ENCODE results near the gene DPT.
"Not testable (repeated sequence)": the region's sequence is repeated elsewhere in the genome, so short reads cannot be mapped to it uniquely, and the experiment has no call there.

Gene DPT

DNA sequence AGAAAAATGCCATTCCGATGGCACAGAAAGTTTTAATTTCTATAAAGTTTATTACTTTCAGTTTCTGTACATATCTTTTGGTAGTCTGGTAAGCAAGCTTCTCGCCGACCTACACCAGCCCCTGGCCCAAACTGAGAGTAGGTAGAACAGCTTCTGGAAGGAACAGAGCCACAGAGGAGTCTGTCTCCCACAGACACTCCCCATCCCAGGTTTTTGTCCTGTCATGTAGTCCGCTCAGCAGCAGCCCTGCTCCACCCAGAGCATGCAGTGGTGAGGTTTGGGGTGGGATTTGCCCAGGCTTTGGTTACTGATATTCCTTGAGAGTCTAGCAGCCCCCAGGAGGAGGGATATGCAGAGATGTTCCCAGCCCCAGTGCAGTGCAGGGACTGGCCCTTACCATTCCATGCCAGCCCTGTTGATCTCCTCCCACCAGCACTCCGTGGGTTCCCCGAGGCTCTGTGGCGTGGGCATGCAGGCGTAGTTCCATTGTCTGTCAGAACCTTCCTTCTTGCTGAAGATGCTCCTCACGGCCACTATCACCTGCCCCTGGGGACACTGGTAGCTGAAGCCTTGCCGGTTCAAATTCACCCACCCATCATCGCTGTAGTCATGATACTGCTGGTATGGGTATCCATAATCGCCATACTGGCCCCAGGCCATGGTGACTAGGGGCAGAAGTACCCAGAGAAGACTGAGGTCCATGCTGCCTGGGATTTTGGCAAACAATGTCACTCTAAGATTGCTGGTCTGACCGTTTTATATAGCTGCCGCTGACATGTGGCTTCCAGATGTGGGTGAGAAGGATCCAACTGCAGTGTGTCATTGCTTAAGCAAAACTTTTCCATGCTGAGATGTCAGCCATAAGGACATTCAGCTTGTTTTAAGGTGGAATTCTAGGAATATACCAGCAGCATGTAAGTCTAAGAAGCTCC is at the start of gene DPT:
DPT (minus strand) TSS at position 734 of the 932 bp plus-strand sequence; CDS start at position 702, 32 bp downstream.
- DNase-seq = no peak

DNA sequence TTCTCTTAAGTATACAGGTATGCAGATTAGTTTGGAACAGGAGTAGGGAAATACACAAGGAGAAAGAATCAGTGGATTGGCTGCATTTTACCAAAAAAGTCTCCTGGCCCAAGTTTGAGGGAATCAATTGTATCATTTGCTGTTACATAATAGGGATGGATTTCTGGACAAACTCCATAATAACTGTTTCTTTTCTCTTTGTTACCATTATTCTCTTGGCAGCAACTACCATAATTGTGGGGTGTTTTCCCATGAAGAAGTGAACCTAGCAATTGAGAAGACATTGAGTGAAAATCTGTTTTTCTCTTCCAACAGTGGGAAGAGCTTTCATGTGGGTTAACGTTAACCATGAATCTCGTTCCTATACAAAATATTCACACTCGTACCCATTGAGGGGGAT is 46.4 kb upstream of the DPT start:
- DNase-seq = no peak

DNA sequence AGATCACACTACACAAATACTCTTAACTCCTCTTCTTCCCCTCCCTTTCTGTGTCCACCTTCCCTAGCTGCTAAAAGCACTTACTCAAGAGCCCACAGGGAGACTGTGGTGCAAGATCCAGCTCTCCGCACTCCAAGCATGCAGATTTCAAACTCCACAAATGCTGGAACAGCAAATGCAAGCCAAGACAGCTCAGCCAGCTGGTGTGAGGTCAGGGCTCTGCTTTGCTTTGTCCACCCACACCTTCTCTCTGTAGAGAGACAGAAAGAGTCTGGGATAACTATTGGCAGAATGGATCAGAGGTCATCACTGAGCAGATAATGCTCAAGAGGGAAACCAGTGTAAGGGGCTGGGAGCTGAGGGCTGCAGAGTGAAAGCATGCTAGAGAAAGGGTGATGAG is 45.2 kb upstream of the DPT start:
- DNase-seq = no peak

DNA sequence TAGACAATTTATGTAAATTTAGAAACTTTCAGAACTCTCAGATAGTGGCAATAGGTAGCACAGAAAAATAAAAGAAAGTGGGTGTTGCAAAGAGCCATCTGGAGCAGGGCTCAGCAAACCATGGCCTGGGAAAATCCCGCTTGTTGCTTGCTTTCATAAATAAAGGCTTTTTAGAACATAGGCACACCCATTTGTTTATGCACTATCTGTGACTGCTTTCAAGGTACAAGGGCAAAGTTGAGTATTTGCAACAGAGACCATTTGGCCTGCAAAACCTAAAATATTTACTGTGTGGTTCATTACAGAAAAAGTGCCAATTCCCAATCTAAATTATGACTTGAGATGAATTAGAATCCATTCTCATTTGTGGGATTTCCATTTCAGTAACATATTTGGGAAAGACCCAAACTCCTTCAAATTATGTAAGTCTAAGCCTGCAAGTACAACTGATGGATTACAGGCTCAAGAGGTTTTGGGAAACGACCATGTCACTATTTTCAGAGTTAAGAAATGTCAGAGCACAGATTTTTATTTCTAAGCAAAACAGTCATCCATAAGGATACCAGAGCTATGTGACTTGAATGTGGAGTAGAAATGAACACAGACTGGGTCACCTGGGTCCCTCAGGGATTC is 43.5 kb upstream of the DPT start:
- no peak for DNase-seq

DNA sequence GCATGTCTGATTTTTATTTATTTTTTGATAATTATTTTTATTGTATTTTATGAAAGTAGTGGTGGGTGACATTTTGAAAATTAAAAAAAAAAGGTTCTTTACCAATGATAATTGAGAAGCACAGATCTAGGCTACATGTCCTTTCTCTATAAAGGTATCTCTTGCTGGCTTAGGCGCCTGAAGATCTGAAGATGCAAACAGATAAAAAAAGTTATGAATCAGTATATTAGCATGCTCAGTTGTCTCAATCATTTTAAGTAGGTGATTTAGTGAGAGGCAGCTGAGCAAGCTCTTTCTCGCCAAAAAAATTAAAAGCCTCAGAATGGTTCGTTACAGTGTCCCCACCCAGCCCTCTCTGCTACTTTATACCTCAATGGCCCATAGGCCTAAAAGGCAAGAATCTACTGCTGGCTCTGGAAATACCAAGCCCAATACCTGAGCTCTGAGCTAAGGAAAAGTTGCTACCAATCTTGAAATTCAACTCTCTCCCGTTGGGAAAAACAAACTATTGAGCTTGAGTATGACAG is 42.2 kb upstream of the DPT start:
- no peak for DNase-seq

DNA sequence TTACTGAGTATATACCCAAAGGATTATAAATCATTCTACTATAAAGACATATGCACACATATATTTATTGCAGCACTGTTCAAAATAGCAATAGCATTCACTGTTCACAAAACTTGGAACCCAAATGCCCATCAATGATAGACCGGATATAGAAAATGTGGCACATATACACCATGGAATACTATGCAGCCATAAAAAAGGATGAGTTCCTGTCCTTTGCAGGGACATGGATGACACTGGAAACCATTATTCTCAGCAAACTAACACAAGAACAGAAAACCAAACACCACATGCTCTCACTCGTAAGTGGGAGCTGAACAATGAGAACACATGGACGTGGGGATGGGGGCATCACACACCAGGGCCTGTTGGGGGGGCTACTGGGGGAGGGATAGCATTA is 40.9 kb upstream of the DPT start:
- DNase-seq = not testable (repeated sequence)

DNA sequence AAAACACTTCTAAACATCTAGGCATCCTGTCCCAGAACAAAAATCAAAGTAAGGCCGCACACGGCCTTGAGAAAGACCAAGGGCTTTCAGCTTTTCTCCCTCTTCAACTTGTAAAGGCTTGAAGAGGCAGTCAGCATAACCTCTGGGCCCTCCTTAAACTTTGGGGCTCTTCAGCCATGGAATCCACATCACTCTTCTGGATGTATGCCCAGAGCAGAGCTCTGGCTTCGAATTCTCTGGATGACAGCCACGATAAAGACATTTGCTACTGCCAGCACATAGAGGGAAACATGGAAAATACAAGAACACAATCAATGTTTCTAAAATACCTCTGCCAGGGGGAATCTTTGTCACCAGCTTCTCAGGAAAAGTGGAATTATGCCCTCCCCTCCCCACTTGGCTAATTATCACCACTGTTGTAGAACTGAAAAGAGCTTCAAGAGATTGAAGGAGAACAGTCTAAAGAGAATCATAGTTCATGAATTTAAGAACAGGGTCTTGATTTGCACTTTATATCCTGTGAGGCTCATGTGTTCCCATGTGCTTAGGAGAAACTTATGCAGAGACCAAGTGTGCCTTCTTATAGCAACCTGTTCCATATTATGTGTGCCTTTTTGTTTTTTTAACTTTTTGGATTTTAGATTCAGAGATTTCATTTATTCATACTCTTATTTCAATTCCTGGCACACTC is 39.0 kb upstream of the DPT start:
- no peak for DNase-seq

DNA sequence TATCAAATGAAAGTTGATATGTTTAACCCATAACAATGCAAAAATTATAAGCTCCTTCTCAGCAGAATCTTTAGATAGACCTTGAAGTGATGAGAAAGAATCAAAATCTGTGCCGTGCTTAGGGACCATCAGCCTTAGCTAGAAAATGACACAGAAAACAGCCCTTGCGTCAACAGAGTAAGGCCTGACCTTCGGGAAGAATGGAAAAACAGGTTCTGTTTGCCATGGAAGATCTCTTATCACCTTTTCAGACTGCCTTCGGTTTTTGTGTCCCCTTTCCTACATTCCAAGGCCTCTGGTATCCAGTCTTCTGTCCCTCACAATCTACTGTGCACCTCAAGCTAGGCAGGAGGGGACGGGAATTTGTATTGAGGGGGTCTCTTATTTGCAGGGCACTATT is 37.6 kb upstream of the DPT start:
- DNase-seq = no peak

DNA sequence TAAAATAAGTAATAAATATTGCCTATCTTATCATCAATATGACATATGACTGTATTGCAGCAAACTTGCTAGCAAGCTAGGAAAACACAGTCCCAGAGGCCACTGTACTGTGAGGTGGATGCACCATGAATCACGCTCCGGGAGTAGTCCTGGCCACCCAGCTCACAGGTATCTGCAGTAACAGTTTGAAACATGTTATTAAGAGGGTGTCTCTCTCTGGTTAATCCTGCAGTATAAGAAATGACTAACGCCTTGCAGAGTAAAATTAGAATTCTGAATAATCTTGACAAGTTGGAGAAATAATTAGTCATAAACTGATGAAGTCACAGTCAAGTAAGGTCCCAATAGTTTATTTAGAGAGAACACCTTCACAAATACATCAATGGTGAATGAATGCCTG is 34.0 kb upstream of the DPT start:
- no peak for DNase-seq

DNA sequence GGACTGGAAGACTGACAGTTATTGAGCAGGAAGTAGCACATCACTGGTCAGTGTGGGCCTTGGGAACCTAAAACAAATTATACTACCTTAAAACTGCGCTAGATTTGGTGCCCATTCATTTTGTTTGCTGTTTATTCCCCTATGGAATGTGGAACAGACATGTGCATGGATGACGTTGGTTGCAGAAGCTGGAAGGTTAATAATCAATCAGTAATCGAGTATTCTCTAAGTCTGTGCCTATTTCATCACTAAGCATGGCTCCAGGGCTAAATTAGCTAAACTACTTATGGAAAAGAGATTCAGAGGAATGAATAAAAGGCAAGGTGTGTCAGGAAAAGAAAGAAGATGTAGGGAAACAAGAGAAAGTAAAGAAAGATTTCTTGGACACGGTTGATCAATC is 33.5 kb upstream of the DPT start:
- no peak for DNase-seq

DNA sequence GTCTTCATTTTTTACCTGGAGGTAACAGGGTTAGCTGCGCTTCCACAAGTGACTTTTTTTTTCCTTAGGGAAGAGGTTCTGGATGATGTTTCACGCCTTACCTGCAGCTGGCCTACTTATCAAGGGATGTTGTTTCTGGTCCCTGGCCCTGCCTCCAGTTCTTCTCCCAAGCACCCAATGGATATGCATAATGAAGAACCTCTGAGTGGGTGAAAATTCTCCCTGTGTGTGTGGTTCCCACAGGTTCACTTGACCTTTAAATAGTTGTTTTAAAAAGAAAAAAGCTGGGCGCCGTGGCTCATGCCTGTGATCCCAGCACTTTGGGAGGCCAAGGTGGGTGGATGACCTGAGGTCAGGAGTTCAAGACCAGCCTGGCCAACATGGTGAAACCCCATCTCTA is 31.8 kb upstream of the DPT start:
- DNase-seq = no peak

DNA sequence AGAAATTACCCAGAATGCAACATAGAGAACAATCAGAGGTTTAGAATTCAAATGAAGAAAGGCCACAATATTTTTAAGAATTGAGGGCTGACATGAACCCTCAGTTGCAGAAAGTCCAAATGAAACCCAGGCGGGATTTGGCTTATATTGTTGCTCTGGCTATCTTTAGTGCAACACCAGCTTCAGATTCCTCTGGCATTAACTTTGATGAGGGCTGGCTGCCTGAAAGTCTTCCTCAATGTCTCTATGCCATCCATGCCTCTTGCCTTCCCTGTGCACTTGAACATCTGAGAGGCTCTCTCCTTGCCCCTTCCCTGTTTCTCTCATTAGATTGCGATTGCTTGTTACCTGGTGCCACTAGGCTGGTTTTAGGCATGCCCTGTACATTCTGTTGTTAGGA is 31.2 kb upstream of the DPT start:
- DNase-seq = no peak

DNA sequence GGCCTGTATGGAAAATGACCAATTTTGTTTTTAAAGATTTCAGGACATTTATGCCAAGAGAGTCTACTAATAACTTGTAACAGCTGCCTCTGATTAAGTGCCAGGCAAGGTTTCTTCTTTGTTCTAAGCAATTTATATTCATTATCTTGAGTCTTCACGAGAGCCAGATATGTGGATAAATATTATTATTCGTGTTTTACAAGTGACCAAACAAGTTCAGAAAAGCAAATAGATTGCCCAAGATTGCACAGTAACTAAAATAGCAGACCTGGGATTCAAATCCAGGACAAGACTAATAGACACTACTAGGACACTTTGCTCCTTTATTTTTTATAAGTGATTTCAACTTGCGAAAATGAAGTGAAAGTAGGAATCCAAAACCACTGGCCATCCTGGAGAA is 30.1 kb upstream of the DPT start:
- DNase-seq = no peak

DNA sequence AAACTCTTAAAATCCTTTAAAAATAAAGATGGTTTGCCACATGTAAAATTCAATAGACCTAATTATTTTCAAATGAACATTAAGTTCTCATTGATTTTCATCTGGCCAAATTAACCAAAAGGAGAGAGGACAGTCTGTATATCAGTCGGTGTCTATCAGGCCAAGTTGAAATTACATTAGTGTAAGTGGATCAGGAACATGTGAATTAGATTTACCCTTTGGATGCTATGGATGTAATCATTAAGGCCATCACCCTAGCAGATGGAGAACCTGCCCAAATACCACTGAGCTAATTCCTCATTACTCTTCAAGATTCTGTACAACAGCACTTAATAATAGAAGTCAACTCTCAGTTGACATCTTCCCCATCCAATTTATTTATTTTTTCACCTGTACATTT is 29.5 kb upstream of the DPT start:
- DNase-seq = no peak

DNA sequence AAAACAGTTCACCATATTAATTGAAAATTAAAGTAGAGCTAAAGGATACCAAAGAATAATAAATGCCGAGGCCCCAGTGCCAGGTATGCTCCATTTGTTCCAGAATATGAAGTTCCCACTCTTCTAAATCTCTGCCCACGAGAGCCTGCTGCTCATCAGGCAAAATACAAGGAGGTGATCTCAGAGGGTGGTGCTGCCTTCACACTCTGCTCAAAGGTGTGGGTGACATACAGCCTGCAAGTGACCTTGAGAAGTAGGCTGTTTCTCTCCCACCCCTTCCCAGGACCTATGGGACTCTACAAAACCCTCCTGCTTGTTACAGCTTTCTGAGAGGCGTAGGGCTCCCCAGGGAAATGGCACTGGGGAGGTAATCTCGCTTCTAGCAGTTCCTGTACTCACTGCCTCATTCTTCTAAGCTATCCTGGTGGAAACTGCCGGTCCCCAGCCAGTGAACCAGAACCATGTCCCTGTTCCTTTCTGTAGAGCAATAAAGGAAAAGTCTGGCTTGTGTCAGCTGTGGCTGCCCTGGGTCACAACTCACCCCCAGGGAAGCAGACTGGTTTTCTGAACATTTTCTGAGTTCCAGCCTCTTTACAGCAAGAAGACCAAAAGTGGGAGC is 26.9 kb upstream of the DPT start:
- DNase-seq = no peak

DNA sequence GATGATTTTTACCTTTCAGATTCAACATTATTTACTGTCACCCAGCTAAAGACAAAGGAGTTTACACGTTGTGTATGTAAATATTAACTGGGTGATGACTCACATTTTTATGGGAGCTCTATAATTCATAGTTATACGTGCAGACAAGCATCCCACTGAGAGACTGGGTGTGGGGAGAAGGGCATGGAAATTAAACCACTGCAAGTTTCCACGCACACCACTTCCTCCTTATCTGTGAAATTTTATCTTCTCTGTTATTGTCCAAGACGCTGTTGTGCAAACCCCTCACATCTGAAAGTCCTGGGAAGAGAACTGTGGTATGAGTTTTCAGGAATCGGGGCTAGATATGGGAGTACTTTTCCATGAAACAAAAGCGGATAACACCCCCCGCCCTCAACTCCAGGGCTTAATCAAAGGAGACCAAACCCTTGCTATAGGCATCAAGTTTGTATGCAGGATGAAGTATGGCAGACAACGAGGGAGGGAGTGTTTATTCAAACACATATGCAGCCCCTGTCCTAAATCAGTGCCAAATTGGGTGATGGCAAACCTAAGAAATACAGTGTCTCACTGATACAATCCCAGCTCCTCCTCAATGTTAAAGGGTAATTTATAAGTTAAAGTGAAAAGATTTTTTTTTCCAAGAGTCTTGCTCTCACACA is 23.3 kb upstream of the DPT start:
- no peak for DNase-seq

DNA sequence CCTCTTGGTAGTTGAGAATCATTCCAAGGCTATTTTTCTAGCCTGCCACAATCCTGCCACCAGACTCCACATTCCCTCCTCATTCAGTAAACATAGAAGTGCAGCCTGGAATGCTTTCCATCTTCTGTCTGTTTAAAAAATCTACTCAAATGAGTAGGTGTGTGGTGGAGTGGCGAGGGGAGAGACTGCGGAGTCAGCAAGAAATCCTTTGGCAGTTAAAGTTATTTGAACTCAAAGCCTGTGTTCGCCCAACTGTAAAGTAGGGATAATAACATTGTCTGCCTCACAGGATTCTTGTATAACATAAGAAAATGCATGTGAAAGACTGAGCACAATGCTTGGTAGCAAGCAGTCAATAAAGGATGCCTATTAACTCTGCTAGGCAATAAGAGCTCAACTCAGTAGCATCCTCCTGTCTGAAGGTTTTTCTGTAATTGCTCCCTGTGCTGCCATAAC is 22.2 kb upstream of the DPT start:
- no peak for DNase-seq

DNA sequence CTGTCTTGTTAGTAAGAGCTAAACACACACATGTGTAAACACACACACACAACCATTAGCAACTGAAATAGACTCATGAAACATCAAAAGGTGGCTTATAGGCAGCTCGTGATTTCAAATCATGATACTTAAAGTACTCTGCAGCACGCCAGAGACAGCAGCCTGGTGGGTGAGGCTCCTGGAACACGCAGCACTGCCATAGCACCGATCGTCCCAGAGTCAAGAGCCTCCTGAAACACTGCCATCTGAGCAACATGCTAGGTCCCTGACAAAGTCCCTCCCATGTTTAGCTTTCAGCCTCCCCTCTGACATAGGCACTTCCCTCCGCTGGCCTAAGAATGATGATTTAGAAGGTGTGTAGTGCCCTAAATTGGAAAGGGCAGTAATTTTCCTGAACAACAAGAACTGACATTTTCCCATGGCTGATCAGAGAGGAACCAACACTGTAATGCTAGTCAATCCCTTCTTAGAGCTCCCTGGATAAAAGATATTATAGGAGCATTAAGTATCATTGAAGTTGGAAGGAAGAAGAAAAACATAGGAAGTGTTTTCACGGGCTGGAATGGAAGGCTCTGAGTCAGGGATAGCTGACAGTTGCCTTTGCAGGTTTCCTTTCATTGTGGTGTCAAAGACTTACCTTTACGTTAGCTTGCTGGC is 14.1 kb upstream of the DPT start:
- DNase-seq = no peak

DNA sequence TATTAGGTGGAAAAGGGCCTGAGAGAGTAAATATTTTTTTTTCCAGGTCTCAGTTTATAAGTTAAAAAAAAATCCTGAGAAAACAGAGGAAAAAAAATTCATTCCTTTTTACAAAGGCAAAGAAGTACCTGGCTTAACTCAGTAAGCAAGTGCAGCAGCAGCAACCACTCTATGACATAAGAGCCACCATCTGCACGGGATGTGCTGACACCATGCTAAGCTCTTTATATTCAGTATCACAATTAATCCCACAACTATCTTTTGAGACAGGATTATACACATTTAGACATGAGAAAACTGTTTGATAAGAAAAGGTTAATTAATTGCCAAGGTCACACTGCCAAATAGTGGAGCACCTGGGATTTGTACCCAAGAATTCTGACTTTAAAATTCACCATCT is 13.4 kb upstream of the DPT start:
- DNase-seq = no peak

DNA sequence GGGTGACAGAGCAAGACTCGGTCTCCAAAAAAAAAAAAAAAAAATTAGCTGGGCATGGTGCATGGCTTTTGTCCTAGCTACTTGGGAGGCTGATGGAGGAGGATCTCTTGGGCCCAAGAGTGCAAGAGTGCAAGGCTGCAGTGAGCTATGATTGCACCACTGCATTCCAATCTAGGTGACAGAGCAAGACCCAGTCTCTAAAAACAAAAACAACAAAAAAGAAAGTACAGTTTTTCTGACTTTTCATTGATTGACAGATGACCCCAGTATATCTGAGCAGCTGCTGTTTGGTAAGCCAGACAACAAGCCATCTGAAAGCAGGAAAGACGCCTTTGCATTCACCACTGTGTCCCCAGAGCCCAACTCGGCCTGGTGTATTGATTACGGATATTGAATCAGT is 10.9 kb upstream of the DPT start:
- DNase-seq = no peak

DNA sequence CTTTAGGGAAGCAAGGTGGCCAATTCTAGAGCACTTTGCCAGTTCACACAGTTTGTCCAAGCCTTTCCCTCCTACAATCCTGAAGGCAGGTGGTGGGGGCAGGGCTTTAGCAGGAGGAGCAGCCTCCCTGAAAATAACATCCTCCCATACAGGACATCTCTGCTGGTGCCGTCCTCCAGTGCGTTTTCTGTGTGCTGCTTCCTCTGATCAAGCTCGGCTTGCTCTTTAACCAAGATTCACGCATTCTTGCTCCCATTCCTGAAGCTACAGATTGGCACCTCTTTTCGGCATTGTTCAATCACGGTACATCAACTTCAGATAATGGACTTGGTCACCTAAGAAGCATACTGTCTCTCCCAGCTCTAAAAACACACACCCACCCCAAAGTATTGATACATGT is 7.5 kb upstream of the DPT start:
- DNase-seq = no peak

DNA sequence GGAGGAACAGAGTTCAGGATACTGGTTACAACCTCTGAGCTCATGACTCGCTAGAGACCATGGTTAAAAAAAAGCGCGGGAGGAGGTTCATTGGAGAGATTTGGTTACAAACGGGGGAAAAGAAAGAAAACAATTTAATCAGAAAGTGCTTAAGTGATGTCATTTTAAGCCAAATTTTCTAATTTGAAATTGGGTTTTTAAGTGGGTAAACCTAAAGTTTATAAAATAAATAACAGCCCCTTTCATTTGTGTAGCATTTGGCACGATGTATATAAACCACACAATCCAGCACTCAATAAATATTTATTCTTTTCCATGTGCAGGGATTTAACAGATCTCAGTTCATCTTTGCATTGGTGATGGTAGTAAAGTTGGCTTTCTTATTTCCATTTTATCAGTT is 7.0 kb upstream of the DPT start:
- no peak for DNase-seq

Measured in stimulated activated CD4-positive, alpha-beta T cell treated with anti-CD3 and anti-CD28 coated beads, Interleukin-2, amount 100 ng/mL, for 48 hours (primary cell).